WERI-Rb-1 (cell line): Measurements from ENCODE around the gene ING5.

ENCODE experiments used
- DNase-seq: peaks from one replicate; pipeline ENCODE4 v3.0.0-alpha.2; 2020
- H3K27ac ChIP-seq: fragments of 250-450 bp; sonication (Bioruptor Pico); 2 replicates; pipeline ENCODE4 v1.5.1; 2020; ENCODE audit warnings: mild to moderate bottlenecking, moderate library complexity
- H3K27me3 ChIP-seq: fragments of 250-450 bp; sonication (Bioruptor Pico); 2 replicates; pipeline ENCODE4 v1.5.1; 2021; ENCODE audit warnings: mild to moderate bottlenecking, low read depth, moderate library complexity; ENCODE audit not compliant: insufficient read depth, severe bottlenecking
- H3K36me3 ChIP-seq: fragments of 250-450 bp; sonication (Bioruptor Pico); 2 replicates; pipeline ENCODE4 v1.5.1; 2020; ENCODE audit warnings: mild to moderate bottlenecking, moderate library complexity
- H3K4me3 ChIP-seq: 2 replicates; pipeline ENCODE4 v1.5.1; 2011; ENCODE audit warnings: low read depth, mild to moderate bottlenecking, control low read depth, low read length
- H3K9me3 ChIP-seq: fragments of 250-450 bp; sonication (Bioruptor Pico); 2 replicates; pipeline ENCODE4 v1.5.1; 2021; ENCODE audit warnings: mild to moderate bottlenecking, moderate library complexity; ENCODE audit not compliant: severe bottlenecking
- CTCF ChIP-seq: IDR thresholded peaks from 2 replicates; pipeline ENCODE4 v1.5.1; 2011; ENCODE audit warnings: low read depth, mild to moderate bottlenecking, control low read depth, inconsistent platforms, low read length

The ING5 gene

GRCh38 chr2:241692448-241692847 is 9.4 kb upstream of the ING5 start:
- Histone ChIP-seq H3K4me3 (no peak overlapping the region), H3K9me3 (no peaks in the 10 kb centered on the region), H3K27ac (no peak overlapping the region), H3K36me3 (peaks cover 24% of the 10 kb centered on the region), H3K27me3 (no peaks in the 10 kb centered on the region)
- DNase-seq: no peak
- TF ChIP-seq CTCF: no peak

GRCh38 chr2:241695651-241696050 is 6.2 kb upstream of the ING5 start:
- DNase-seq: no peak
- H3K36me3 ChIP-seq: peaks cover 13% of the 10 kb centered on the region
- no peak overlapping the region for H3K4me3 ChIP-seq
- H3K27ac ChIP-seq: no peak overlapping the region
- no peaks in the 10 kb centered on the region for H3K9me3 ChIP-seq
- H3K27me3 ChIP-seq: no peaks in the 10 kb centered on the region
- TF ChIP-seq CTCF: no peak

DNA sequence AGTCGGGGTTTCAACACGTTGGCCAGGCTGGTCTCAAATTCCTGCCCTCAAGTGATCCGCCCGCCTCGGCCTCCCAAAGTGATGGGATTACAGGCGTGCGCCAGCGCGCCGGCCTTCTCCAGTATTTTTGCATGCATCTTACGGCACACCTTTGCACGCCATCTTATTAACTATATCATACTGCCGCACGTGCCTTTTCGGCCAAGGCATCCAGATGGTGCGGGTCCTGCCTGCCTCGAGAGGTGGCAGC is 765 bp upstream of the ING5 start:
- peaks cover 19% of the 10 kb centered on the region for H3K36me3 ChIP-seq
- DNase-seq: no peak
- peak overlapping the region; percentile 81 for H3K4me3 ChIP-seq
- H3K27ac ChIP-seq: peak overlapping the region; percentile 98
- peaks cover 1% of the 10 kb centered on the region for H3K9me3 ChIP-seq
- no peaks in the 10 kb centered on the region for H3K27me3 ChIP-seq
- peak; percentile 52; the same call in 1 of the 2 replicates for TF ChIP-seq CTCF

DNA sequence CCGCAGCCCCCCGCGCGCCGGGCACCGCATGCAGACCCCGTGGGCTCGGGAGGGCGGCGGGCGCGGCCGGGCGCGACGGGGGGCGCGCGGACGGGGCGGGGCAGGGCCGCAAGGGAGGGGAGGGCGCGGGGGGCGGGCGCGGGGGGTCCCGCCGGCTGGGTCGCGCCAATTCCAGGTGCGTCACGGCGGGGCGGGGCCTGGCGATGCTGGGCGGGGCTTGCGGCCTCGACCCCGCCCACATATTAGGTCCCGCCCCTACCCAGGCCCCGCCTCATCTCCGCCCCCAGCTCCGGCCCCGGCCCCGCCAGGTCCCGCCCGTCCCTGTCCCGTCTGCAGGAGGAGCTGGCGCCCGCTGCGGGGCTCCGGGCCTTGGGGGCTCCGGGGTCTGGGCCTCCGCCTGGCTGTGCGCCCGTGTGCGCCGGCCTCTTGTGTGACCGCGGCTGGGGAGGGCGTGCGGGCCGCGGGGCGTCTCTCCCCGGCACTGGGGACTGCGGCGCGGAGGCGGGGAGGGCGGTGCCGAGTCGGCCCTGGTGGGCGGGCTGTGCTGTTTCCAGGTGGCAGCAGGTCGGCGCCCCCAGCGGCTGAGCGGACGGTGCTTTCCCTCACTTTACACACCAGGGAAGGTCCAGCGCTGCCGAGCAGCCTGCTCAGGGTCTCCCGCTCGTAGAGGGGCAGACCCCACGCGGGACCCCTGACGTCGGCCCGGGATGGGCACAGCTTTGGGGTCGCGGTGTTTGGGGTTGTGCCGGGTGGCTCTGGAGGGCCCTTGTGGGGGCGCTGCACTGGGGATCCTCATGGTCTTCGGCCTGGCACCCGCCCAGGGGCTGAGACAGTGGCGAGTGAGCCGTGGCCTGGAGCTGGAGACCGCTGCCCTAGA is 554 bp downstream of the ING5 start:
- DNase-seq: peak; percentile 93
- Histone ChIP-seq H3K27me3 (no peaks in the 10 kb centered on the region), H3K4me3 (peak overlapping the region; percentile 69), H3K9me3 (peaks cover 2% of the 10 kb centered on the region), H3K27ac (peak overlapping the region; percentile 98), H3K36me3 (peaks cover 32% of the 10 kb centered on the region)
- peak; percentile 78 for TF ChIP-seq CTCF

- DNase-seq: no peak
- peaks cover 2% of the 10 kb centered on the region for H3K9me3 ChIP-seq
- H3K4me3 ChIP-seq: peak overlapping the region; percentile 69
- peak overlapping the region; percentile 78 for H3K27ac ChIP-seq
- no peak for TF ChIP-seq CTCF
- H3K27me3 ChIP-seq: no peaks in the 10 kb centered on the region
- H3K36me3 ChIP-seq: peaks cover 38% of the 10 kb centered on the region
Measured at GRCh38 chr2:241703032-241703604, 1.3 kb downstream of the ING5 start.
